H9 (cell line): ENCODE data around the gene EIF2D. TPM values are rescaled to one million over a fixed set of nuclear protein-coding genes. Genes with fewer than 3 reads are reported as not detected.
A peak's percentile ranks its signal among the peaks of the same experiment; 100 is the strongest.

Experiments
- DNase-seq: peaks from one replicate; pipeline ENCODE4 v3.0.0-alpha.2; 2017
- H2AFZ ChIP-seq: one replicate; pipeline ENCODE4 v1.6.1; 2013; ENCODE audit warnings: mild to moderate bottlenecking, low read length, control low read depth, moderate library complexity
- H2AK5ac ChIP-seq: 2 replicates; pipeline ENCODE4 v1.6.1; 2013; ENCODE audit warnings: low read length, control low read depth, mixed read lengths; ENCODE audit not compliant: insufficient read length
- H2BK120ac ChIP-seq: one replicate; pipeline ENCODE4 v1.6.1; 2013; ENCODE audit warnings: low read depth, mild to moderate bottlenecking, low read length, control low read depth, inconsistent platforms; ENCODE audit not compliant: poor library complexity, severe bottlenecking
- H2BK12ac ChIP-seq: 2 replicates; pipeline ENCODE4 v1.6.1; 2013; ENCODE audit warnings: low read length, control low read depth, mixed read lengths, low read depth; ENCODE audit not compliant: insufficient read length
- H2BK15ac ChIP-seq: 2 replicates; pipeline ENCODE4 v1.6.1; 2013; ENCODE audit warnings: low read depth, low read length, control low read depth
- H2BK20ac ChIP-seq: one replicate; pipeline ENCODE4 v1.6.1; 2013; ENCODE audit warnings: low read depth, mild to moderate bottlenecking, low read length, control low read depth, inconsistent platforms; ENCODE audit not compliant: poor library complexity, severe bottlenecking
- H2BK5ac ChIP-seq: 2 replicates; pipeline ENCODE4 v1.6.1; 2013; ENCODE audit warnings: low read length, control low read depth, mixed read lengths; ENCODE audit not compliant: insufficient read length
- H3K14ac ChIP-seq: 2 replicates; pipeline ENCODE4 v1.6.1; 2013; ENCODE audit warnings: low read length, control low read depth; ENCODE audit not compliant: insufficient read depth
- H3K18ac ChIP-seq: 2 replicates; pipeline ENCODE4 v1.6.1; 2013; ENCODE audit warnings: low read depth, mild to moderate bottlenecking, mixed read lengths, low read length, control low read depth; ENCODE audit not compliant: insufficient read length
- H3K23ac ChIP-seq: 2 replicates; pipeline ENCODE4 v1.6.1; 2013; ENCODE audit warnings: low read length, control low read depth, mixed read lengths, low read depth; ENCODE audit not compliant: insufficient read length
- H3K23me2 ChIP-seq: 2 replicates; pipeline ENCODE4 v1.6.1; 2013; ENCODE audit warnings: low read depth, mild to moderate bottlenecking, mixed read lengths, low read length, control low read depth; ENCODE audit not compliant: insufficient read length, poor library complexity, severe bottlenecking
- H3K27ac ChIP-seq: 2 replicates; pipeline ENCODE4 v1.5.1; 2013; ENCODE audit warnings: low read length, control low read depth, mixed read lengths, low read depth; ENCODE audit not compliant: insufficient read length
- H3K27me3 ChIP-seq: 2 replicates; pipeline ENCODE4 v1.6.1; 2013; ENCODE audit warnings: low read length, control low read depth, inconsistent platforms; ENCODE audit not compliant: insufficient read depth
- H3K4ac ChIP-seq: 2 replicates; pipeline ENCODE4 v1.6.1; 2013; ENCODE audit warnings: low read depth, mild to moderate bottlenecking, control low read depth, inconsistent platforms, low read length, moderate library complexity
- H3K4me1 ChIP-seq: 2 replicates; pipeline ENCODE4 v1.6.1; 2013; ENCODE audit warnings: low read length, control low read depth, inconsistent platforms; ENCODE audit not compliant: insufficient read depth
- H3K4me2 ChIP-seq: 2 replicates; pipeline ENCODE4 v1.6.1; 2013; ENCODE audit warnings: low read length, control low read depth, mixed read lengths; ENCODE audit not compliant: insufficient read length, insufficient read depth
- H3K56ac ChIP-seq: 2 replicates; pipeline ENCODE4 v1.6.1; 2013; ENCODE audit warnings: low read depth, mild to moderate bottlenecking, mixed read lengths, low read length, control low read depth; ENCODE audit not compliant: insufficient read length
- H3K79me1 ChIP-seq: 2 replicates; pipeline ENCODE4 v1.6.1; 2013; ENCODE audit warnings: low read depth, mild to moderate bottlenecking, moderate library complexity, low read length, control low read depth, inconsistent platforms; ENCODE audit not compliant: insufficient read depth, poor library complexity, severe bottlenecking
- H3K79me2 ChIP-seq: 2 replicates; pipeline ENCODE4 v1.6.1; 2013; ENCODE audit warnings: low read length, control low read depth, inconsistent platforms; ENCODE audit not compliant: insufficient read depth
- H3K9ac ChIP-seq: 2 replicates; pipeline ENCODE4 v1.6.1; 2013; ENCODE audit warnings: low read length, control low read depth, mixed read lengths; ENCODE audit not compliant: insufficient read length; ENCODE audit errors: extremely low read depth
- H3K9me3 ChIP-seq: one replicate; pipeline ENCODE4 v1.6.1; 2013; ENCODE audit warnings: low read depth, low read length, inconsistent platforms; ENCODE audit not compliant: control insufficient read depth
- H3T11ph ChIP-seq: one replicate; pipeline ENCODE4 v1.6.1; 2013; ENCODE audit warnings: mild to moderate bottlenecking, low read length, control low read depth, inconsistent platforms
- H4K20me1 ChIP-seq: one replicate; pipeline ENCODE4 v1.6.1; 2013; ENCODE audit not compliant: control insufficient read depth, insufficient read length, insufficient read depth
- H4K5ac ChIP-seq: 2 replicates; pipeline ENCODE4 v1.6.1; 2013; ENCODE audit warnings: low read depth, mild to moderate bottlenecking, mixed read lengths, low read length, control low read depth; ENCODE audit not compliant: insufficient read length
- H4K8ac ChIP-seq: replicated peaks from 2 replicates; pipeline ENCODE4 v1.6.1; 2013; ENCODE audit warnings: low read length, control low read depth, mixed read lengths, low read depth; ENCODE audit not compliant: insufficient read length
- H4K91ac ChIP-seq: 2 replicates; pipeline ENCODE4 v1.6.1; 2013; ENCODE audit warnings: low read depth, mild to moderate bottlenecking, moderate library complexity, mixed read lengths, low read length, control low read depth; ENCODE audit not compliant: insufficient read length
- H3K27ac Mint-ChIP-seq, 3 experiments: 2 replicates in 2 of 3; 3 replicates in 1 of 3; pipeline ENCODE4 v1.8.0; 2020 to 2021; ENCODE audit warnings: mixed read lengths in 3 of 3, mild to moderate bottlenecking in 1 of 3, moderate library complexity in 1 of 3
- H3K27me3 Mint-ChIP-seq: 2 replicates; pipeline ENCODE4 v1.8.0; 2021; ENCODE audit warnings: low read depth, mild to moderate bottlenecking, moderate library complexity, mixed read lengths
- H3K36me3 Mint-ChIP-seq, 3 experiments: 2 replicates in 2 of 3; 3 replicates in 1 of 3; pipeline ENCODE4 v1.8.0; 2020 to 2021; ENCODE audit warnings: low read depth in 3 of 3, mixed read lengths in 3 of 3; ENCODE audit not compliant: insufficient read depth in 1 of 3
- H3K4me1 Mint-ChIP-seq, 2 experiments: 2 replicates each; pipeline ENCODE4 v1.8.0; 2020; ENCODE audit warnings: mixed read lengths in 2 of 2
- H3K4me3 Mint-ChIP-seq, 2 experiments: 2 replicates in 1 of 2; 3 replicates in 1 of 2; pipeline ENCODE4 v1.8.0; 2020 to 2021; ENCODE audit warnings: mild to moderate bottlenecking in 2 of 2, mixed read lengths in 2 of 2, moderate library complexity in 1 of 2
- H3K9me3 Mint-ChIP-seq, 2 experiments: 2 replicates in 1 of 2; 3 replicates in 1 of 2; pipeline ENCODE4 v1.8.0; 2020; ENCODE audit warnings: mild to moderate bottlenecking in 2 of 2, mixed read lengths in 2 of 2, moderate library complexity in 1 of 2
- CTCF ChIP-seq: fragments of 200-600 bp; sonication (generic); conservative IDR thresholded peaks from 3 replicates; pipeline ENCODE4 v1.8.0; 2021; ENCODE audit warnings: antibody characterized with exemption, mild to moderate bottlenecking
- WGBS: extraction: QIAGEN DNeasy Blood & Tissue Kit; methylation state at CpG from one replicate; pipeline ENCODE4 v1.1.7; 2013; ENCODE audit warnings: missing lambda C conversion rate, low lambda C conversion rate, mixed read lengths; ENCODE audit not compliant: insufficient read length; ENCODE audit errors: extremely low coverage; 5-methylcytosine and 5-hydroxymethylcytosine counted together
- total RNA-seq: library from RNA; stranded (reverse); gene quantifications from 2 replicates; pipeline ENCODE4 v1.2.1, GENCODE V29; 2021

Gene EIF2D
- total RNA-seq, 1 experiment from 2014 or later = 35.8 TPM

- Histone ChIP-seq H4K5ac (no peak overlapping the region), H3K56ac (no peak overlapping the region), H2BK12ac (no peak overlapping the region), H3K4me2 (peak overlapping the region; percentile 81), H4K20me1 (no peaks in the 10 kb centered on the region), H3K79me2 (no peaks in the 10 kb centered on the region), H3K14ac (no peak overlapping the region), H3K9me3 (no peaks in the 10 kb centered on the region), H2BK5ac (no peak overlapping the region), H2AK5ac (no peak overlapping the region), H2BK120ac (no peak overlapping the region), H2BK15ac (no peak overlapping the region), H3T11ph (no peak overlapping the region), H2AFZ (peak overlapping the region; percentile 66), H3K4me1 (peaks cover 3% of the 10 kb centered on the region; the same call in 1 of the 2 replicates), H3K23ac (no peak overlapping the region), H2BK20ac (no peak overlapping the region), H3K27ac (no peak overlapping the region), H3K18ac (no peak overlapping the region), H3K23me2 (peaks cover 14% of the 10 kb centered on the region), H3K9ac (no peak overlapping the region), H3K4ac (no peak overlapping the region), H4K91ac (no peak overlapping the region), H4K8ac (no peak overlapping the region), H3K27me3 (no peaks in the 10 kb centered on the region), H3K79me1 (no peaks in the 10 kb centered on the region)
- Mint-ChIP-seq H3K4me3 (peak overlapping the region; percentile 74 to 89), H3K27ac (no peak overlapping the region), H3K4me1 (peaks cover 27 to 30% of the 10 kb centered on the region in 2 experiments), H3K9me3 (no peaks in the 10 kb centered on the region), H3K36me3 (no peaks in the 10 kb centered on the region), H3K27me3 (peaks cover 27% of the 10 kb centered on the region)
- WGBS = no CpG with 5 or more reads among the region's 14 CpGs
- DNase-seq = no peak
- TF ChIP-seq CTCF = no peak
These were observed 23.7 kb upstream of the EIF2D start for GRCh38 chr1:206635978-206636345.
